GM12874 (cell line): ENCODE results near the gene PXDN.

Source experiments
- CTCF ChIP-seq: IDR thresholded peaks from 2 replicates; pipeline ENCODE4 v1.5.1; 2011; ENCODE audit warnings: low read depth, mild to moderate bottlenecking, control low read depth, low read length, moderate library complexity; ENCODE audit not compliant: insufficient read depth

PXDN gene

DNA sequence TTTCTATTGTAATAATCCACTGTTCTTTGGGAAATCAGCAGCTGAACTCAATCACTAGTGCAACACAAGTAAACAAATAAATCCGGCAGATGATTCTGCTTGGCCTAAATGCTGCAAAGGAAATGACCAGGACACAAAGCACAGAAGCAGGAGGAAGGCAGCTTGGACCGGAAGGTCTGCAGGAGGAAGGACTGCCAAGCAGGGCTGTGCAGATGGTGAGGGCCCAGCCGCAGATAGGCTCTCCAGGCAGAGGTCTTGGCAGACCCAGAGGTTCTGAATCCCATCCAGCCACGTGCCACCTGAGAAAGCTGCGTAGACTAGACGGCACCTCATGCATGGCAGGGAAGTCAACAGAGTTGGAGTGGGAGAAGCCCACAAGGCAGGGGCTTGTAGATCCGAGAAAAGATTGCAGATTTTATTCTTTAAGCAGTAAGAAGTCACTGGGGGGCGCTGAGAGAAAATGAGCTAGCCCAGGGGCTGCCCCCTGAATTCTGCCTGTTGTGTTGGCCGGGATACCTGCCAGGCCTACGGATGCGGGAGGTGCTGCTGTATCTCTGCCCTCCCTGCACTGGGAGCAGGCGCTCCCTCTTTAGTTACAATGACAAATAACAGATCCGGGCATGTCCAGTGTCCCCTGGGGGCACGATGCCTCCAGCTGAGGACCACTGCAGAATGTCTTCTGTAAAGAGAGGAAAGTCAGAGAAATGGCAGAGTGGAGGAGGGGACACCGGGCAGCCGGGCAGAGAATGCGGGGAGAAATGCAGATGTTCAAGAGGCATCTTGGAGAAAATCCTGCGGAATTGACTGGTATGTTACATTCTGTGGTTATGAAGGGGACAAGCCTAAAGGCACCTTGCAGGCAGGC lies 153.5 kb downstream of the PXDN start:
- no peak for TF ChIP-seq CTCF

DNA sequence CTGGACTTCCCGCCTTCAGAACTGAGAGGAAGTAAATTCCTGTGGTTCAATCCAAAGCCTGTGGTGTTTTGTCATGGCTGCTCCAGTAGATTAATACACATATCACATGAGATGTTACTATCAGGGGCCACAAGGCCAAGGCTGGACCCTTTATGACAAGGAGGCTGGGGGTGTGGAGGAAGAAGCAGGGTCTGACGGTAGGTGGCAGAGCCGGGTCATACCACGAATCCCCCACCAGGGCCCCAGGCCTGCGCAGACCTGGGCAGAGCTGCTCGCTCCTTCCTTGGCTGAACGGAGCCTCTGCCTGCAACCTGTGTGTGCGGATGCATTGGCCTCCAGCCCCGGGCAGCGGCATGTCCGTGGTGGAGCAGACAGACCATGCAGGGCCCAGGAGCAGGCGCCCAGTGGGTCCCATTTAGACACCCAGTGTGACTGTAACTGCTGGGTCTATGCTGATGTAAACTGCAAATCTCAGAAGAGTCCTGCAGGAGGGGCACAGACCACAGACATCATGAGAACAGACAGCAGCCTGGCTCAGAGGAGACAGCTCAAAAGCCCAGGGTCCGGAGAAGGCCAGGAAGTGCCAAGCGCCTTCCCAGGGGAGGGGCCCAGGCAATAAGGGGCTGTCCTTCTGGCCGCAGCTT lies 155.2 kb downstream of the PXDN start:
- no peak for TF ChIP-seq CTCF

DNA sequence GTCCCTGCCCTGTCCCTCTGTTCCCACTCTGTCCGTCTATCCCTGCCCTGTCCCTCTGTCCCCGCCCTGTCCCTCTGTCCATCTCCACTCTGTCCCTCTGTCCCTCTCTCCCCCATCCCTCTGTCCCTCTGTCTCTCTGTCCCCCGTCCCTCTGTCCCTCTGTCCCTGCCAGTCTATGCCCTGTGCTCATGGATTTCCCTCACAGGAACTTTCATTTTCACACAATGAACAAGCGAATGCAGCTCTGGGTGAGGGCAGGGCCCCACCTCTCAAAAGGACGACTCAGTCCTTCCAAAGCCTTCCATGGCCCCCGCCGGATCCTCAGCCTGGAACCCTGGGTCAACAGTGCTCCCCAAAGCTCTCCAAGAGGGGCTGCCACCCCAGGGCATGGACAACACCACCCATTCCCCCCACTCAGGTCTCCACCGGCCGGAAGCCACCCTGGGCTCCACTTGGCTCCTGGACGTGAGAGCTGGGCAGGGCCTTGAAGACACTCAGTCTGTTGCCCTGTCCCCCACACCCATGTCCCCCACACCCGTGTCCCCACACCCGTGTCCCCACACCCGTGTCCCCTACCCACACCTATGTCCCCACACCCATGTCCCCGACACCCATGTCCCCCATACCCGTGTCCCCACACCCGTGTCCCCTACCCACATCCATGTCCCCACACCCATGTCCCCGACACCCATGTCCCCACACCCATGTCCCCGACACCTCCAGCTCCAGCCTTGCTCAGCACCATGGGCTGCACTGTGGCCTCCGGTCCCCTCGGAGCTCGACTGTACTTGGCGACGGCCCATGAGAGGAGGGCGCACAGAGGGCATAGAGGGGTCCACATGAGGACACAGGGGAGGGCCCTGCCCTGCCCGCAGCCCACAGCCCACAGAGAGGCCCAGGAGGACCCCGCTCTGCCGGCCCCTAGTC lies 156.0 kb downstream of the PXDN start:
- TF ChIP-seq CTCF = no peak

DNA sequence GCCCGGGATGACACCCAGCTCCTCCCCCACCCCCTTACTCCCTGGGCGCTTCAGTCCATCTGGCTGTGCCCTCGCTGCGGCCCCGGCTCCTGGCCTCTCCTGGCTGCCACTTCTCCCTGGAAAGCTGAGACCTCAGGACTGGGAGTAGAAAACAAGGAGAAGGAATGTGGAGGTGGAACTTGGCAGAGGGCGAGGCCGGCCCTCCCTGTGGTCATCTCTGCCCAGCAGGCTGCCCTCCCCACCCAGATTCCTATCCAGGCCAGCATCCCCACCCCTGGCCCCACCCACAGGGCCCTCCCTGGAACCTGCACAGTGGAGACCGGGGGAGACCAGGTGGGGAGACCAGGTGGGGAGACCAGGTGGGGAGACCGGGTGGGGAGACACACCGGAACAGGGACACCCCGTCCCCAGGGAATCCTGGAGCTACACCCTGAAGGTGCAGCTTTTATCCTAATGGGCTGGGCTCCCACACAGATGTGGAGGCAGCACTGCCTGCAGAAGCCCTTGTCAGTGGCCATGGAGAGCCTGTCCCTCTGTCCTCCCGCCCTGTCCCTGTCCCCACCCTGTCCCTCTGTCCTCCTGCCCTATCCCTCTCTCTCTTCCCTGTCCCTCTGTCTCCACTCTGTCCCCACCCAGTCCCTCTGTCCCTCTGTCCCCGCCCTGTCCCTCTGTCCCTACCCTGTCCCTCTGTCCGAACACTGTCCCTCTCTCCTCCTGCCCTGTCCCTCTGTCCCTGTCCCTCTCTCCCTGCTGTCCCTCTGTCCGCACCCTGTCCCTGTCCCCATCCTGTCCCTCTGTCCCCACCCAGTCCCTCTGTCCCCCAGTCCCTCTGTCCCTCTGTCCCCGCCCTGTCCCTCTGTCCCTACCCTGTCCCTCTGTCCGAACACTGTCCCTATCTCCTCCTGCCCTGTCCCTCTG lies 157.1 kb downstream of the PXDN start:
- TF ChIP-seq CTCF = no peak

- TF ChIP-seq CTCF = no peak
Observed at GRCh38 chr2:1586251-1586922, 157.9 kb downstream of the PXDN start.

- TF ChIP-seq CTCF = no peak
Observed at GRCh38 chr2:1585635-1586034, 158.7 kb downstream of the PXDN start.
